Kidney (tissue), 14 donors: ENCODE measurements around the gene FYB2. TPM values are rescaled to one million over a fixed set of nuclear protein-coding genes. Genes with fewer than 3 reads are reported as not detected.

ENCODE experiments used
- DNase-seq, 5 donors: peaks; one replicate each; pipeline ENCODE4 v3.0.0-alpha.2; 2013 to 2020
- FAIRE-seq: peaks from 2 replicates; lab custom pipeline; 2012; peaks lifted over from hg19 to GRCh38; lab: Jason Lieb, UNC
- H3K27ac ChIP-seq, 2 donors: one replicate each; pipeline ENCODE4 v1.7.0; 2013; ENCODE audit warnings: low read depth in 2 of 2, low read length in 2 of 2, inconsistent platforms in 1 of 2
- H3K27me3 ChIP-seq: one replicate; pipeline ENCODE4 v1.7.1; 2013; ENCODE audit warnings: low read length, inconsistent platforms; ENCODE audit not compliant: control insufficient read depth, insufficient read depth
- H3K36me3 ChIP-seq, 3 donors: one replicate each; pipeline versions ENCODE4 v1.7.0 to v1.7.1; 2013; ENCODE audit warnings: low read length in 3 of 3, control low read depth in 1 of 3, inconsistent platforms in 1 of 3; ENCODE audit not compliant: insufficient read depth in 3 of 3, control insufficient read depth in 2 of 3
- H3K4me1 ChIP-seq, 3 donors: one replicate each; pipeline versions ENCODE4 v1.7.0 to v1.7.1; 2013; ENCODE audit warnings: low read length in 3 of 3, inconsistent platforms in 1 of 3, low read depth in 1 of 3; ENCODE audit not compliant: control insufficient read depth in 2 of 3, insufficient read depth in 2 of 3
- H3K4me3 ChIP-seq, 3 donors: one replicate each; pipeline versions ENCODE4 v1.7.0 to v1.8.1; 2013; ENCODE audit warnings: low read length in 3 of 3, control low read depth in 1 of 3, inconsistent platforms in 1 of 3
- H3K9ac ChIP-seq, 3 donors: one replicate each; pipeline versions ENCODE4 v1.7.0 to v1.7.1; 2013; ENCODE audit warnings: low read length in 3 of 3, control low read depth in 1 of 3, inconsistent platforms in 1 of 3
- H3K9me3 ChIP-seq, 3 donors: one replicate each; pipeline versions ENCODE4 v1.7.0 to v1.7.1; 2013; ENCODE audit warnings: low read length in 3 of 3, control low read depth in 1 of 3, inconsistent platforms in 1 of 3; ENCODE audit not compliant: control insufficient read depth in 2 of 3, insufficient read depth in 1 of 3
- intact Hi-C: fragments of 100-400 bp; cut with DNase I; formaldehyde crosslinking; loops from one replicate; pipeline ENCODE4 v1.11.1; 2022
- polyA plus RNA-seq: library from polyadenylated mRNA; stranded (reverse); fragments of 350-450 nt; fragmentation: Illumina TruSeq; extraction: RNeasy Lipid Tissue Mini Kit (QIAGEN cat#74804); gene quantifications from one replicate; pipeline ENCODE4 v1.2.3, GENCODE V29; 2014; ENCODE audit warnings: low read depth, low replicate concordance; ENCODE audit not compliant: insufficient read depth
- total RNA-seq: library from RNA; stranded (reverse); fragmentation: NEBNext Ultra II Directional; extraction: Animal tissue kit (Norgen Biotek cat#: 25700); gene quantifications from one replicate; pipeline ENCODE4 v1.2.1, GENCODE V29; 2021
- TF ChIP-seq, protein P1 (sequence below): IDR thresholded peaks from 3 replicates; pipeline ENCODE4 v1.5.1; 2012; ENCODE audit warnings: mild to moderate bottlenecking, moderate library complexity, borderline replicate concordance; ENCODE audit not compliant: insufficient read depth; ENCODE audit errors: extremely low read depth
- donor health status: control.
- donor health status: control.
- donor health status: control.
- donor health status: control.
- donor health status: control.
- donor health status: DM: yes; HTN: yes; CAD: no.
- donor health status: Normal renal cell carcinoma (clear cell type).

Gene FYB2
- total and polyA plus RNA-seq, 2 donors from 2014 or later = 5.5 to 7.9 TPM

DNA sequence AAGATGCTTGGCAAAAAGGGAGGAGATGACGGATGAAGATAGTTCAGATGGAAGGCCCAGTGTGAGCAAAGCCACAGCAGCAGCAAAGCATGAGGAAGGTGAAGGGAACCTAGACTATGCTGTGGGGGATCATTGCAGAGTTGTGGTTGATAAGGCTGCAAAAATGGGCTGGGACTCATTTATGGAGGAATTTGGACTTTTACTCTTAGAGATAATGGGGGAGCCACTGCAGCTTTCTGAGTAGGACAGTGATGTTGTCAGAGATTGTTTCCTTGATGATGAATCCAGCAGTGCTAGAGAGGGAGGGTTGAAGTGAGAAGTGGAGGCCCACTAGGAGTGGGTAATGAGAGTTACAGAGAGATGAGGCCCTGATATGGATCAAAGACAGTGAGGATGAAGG is 33.3 kb upstream of the FYB2 start:
- DNase-seq = no peak
- no peaks in the 10 kb centered on the region for H3K27me3 ChIP-seq
- TF ChIP-seq, protein P1, sequence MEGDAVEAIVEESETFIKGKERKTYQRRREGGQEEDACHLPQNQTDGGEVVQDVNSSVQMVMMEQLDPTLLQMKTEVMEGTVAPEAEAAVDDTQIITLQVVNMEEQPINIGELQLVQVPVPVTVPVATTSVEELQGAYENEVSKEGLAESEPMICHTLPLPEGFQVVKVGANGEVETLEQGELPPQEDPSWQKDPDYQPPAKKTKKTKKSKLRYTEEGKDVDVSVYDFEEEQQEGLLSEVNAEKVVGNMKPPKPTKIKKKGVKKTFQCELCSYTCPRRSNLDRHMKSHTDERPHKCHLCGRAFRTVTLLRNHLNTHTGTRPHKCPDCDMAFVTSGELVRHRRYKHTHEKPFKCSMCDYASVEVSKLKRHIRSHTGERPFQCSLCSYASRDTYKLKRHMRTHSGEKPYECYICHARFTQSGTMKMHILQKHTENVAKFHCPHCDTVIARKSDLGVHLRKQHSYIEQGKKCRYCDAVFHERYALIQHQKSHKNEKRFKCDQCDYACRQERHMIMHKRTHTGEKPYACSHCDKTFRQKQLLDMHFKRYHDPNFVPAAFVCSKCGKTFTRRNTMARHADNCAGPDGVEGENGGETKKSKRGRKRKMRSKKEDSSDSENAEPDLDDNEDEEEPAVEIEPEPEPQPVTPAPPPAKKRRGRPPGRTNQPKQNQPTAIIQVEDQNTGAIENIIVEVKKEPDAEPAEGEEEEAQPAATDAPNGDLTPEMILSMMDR = no peak
- no peak overlapping the region for H3K9ac ChIP-seq
- H3K4me1 ChIP-seq = no peaks in the 10 kb centered on the region
- H3K9me3 ChIP-seq = no peaks in the 10 kb centered on the region
- no peaks in the 10 kb centered on the region for H3K36me3 ChIP-seq
- intact Hi-C loops = no loop called here
- no peak overlapping the region for H3K27ac ChIP-seq
- no peak for FAIRE-seq
- no peak overlapping the region for H3K4me3 ChIP-seq

DNA sequence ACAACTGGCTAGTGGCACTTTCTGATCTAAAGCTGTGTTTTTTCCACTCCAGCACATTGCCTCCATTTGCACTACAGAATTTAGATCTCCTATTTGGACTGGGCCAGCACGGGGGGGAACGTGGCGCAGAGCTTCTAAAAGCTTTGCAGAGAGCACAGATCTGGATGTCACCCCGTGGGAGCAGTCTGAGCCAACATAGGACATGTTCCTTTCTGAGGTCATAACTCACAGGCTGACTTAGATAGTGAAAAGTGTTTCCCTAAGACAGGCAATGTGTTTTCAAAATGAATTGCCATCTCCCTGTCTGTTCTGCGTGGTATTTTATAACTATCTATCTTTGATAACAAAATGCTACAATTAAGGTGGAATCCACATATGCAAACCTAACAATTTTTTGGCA is 31.7 kb upstream of the FYB2 start:
- Histone ChIP-seq H3K9ac (no peak overlapping the region), H3K27ac (no peak overlapping the region), H3K4me3 (no peak overlapping the region), H3K4me1 (no peaks in the 10 kb centered on the region), H3K9me3 (no peaks in the 10 kb centered on the region), H3K27me3 (no peaks in the 10 kb centered on the region), H3K36me3 (no peaks in the 10 kb centered on the region)
- DNase-seq (no peak), FAIRE-seq (no peak)
- intact Hi-C loops = no loop called here
- TF ChIP-seq, protein P1 = no peak

DNA sequence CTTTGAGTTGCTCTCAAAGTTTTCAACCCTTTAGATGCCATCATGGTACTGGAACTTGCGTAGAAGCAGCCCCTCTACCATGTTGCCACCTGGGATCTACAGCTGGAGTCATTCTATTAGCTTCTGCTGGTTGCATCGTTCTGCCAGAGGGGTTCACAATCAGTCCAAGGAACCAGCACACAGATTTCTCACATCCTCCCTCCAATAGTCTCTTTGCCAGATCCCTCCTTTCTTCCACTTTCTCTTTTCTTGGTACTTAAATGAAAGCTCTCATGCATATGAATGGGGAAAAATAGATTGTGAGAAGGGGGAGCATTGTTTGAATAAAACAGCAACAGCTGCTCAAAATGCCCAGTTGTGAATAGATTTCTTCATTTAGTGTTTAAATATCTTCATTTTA is 31.2 kb upstream of the FYB2 start:
- intact Hi-C loops = no loop called here
- DNase-seq (no peak), FAIRE-seq (no peak)
- H3K27ac ChIP-seq = no peak overlapping the region
- H3K9ac ChIP-seq = no peak overlapping the region
- TF ChIP-seq, protein P1 = no peak
- no peaks in the 10 kb centered on the region for H3K36me3 ChIP-seq
- no peaks in the 10 kb centered on the region for H3K4me1 ChIP-seq
- no peaks in the 10 kb centered on the region for H3K27me3 ChIP-seq
- no peaks in the 10 kb centered on the region for H3K9me3 ChIP-seq
- no peak overlapping the region for H3K4me3 ChIP-seq

DNA sequence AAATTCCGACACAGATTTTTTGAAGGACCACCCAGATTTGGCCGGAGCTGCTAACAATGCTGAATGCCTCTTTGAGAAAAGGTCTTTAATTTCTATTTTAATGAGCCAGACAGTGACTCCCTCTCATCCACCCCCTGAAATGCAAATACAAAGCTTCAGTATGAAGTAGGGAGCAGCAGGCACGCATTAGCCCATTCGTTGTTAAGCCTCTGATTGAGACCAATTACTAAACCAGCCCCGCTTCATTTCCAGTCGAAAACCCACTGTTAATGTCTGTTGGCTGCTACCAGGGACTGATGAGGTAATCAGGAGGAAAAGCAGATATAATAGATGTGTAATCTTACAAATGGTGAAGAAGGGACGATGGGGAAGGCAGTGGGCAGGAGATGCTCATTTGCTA is 30.5 kb upstream of the FYB2 start:
- DNase-seq = no peak
- FAIRE-seq = no peak
- Histone ChIP-seq H3K4me3 (no peak overlapping the region), H3K36me3 (no peaks in the 10 kb centered on the region), H3K9ac (no peak overlapping the region), H3K27ac (no peak overlapping the region), H3K9me3 (no peaks in the 10 kb centered on the region), H3K27me3 (no peaks in the 10 kb centered on the region), H3K4me1 (no peaks in the 10 kb centered on the region)
- intact Hi-C loops = no loop called here
- TF ChIP-seq, protein P1 = no peak
